Liver (tissue), 9 donors: ENCODE measurements around the gene KIAA0513. TPM values are rescaled to one million over a fixed set of nuclear protein-coding genes. Genes with fewer than 3 reads are reported as not detected.
A peak's percentile ranks its signal among the peaks of the same experiment; 100 is the strongest.

Source experiments
- DNase-seq: peaks from one replicate; pipeline ENCODE4 v3.0.0-alpha.2; 2017; ENCODE audit warnings: low spot score
- H3K27ac ChIP-seq, 2 donors: one replicate each; pipeline ENCODE4 v1.7.0; 2013; ENCODE audit warnings: inconsistent platforms in 2 of 2, low read length in 2 of 2, control low read depth in 1 of 2, low read depth in 1 of 2, mild to moderate bottlenecking in 1 of 2
- H3K27me3 ChIP-seq, 4 donors: one replicate each; pipeline versions ENCODE4 v1.6.1 to v1.7.0; 2013; ENCODE audit warnings: low read length in 3 of 4, inconsistent platforms in 1 of 4, mild to moderate bottlenecking in 1 of 4, moderate library complexity in 1 of 4; ENCODE audit not compliant: control insufficient read depth in 4 of 4, insufficient read depth in 4 of 4
- H3K36me3 ChIP-seq, 4 donors: one replicate each; pipeline versions ENCODE4 v1.6.1 to v1.7.0; 2013; ENCODE audit warnings: low read length in 3 of 4, mild to moderate bottlenecking in 3 of 4, low read depth in 1 of 4, moderate library complexity in 1 of 4; ENCODE audit not compliant: control insufficient read depth in 4 of 4, insufficient read depth in 3 of 4
- H3K4me1 ChIP-seq, 4 donors: one replicate each; pipeline versions ENCODE4 v1.6.1 to v1.7.0; 2013; ENCODE audit warnings: low read length in 3 of 4, mild to moderate bottlenecking in 3 of 4, moderate library complexity in 1 of 4; ENCODE audit not compliant: control insufficient read depth in 4 of 4, insufficient read depth in 4 of 4
- H3K4me3 ChIP-seq, 3 donors: one replicate each; pipeline versions ENCODE4 v1.6.1 to v1.7.0; 2013; ENCODE audit warnings: low read length in 3 of 3, control low read depth in 1 of 3, low read depth in 1 of 3, mild to moderate bottlenecking in 1 of 3
- H3K9ac ChIP-seq, 2 donors: one replicate each; pipeline ENCODE4 v1.7.0; 2013; ENCODE audit warnings: low read length in 2 of 2, mild to moderate bottlenecking in 2 of 2, moderate library complexity in 2 of 2, control low read depth in 1 of 2, low read depth in 1 of 2
- H3K9me3 ChIP-seq, 4 donors: one replicate each; pipeline versions ENCODE4 v1.6.1 to v1.7.0; 2013; ENCODE audit warnings: low read length in 3 of 4; ENCODE audit not compliant: control insufficient read depth in 4 of 4
- ATF3 ChIP-seq: IDR thresholded peaks from 2 replicates; pipeline ENCODE4 v1.6.1; 2016; ENCODE audit warnings: antibody characterized with exemption
- CTCF ChIP-seq: fragments of 150-350 bp; IDR thresholded peaks from 2 replicates; pipeline ENCODE4 v1.5.1; 2017; ENCODE audit warnings: improper control_type of control experiment, low read depth, low read length; ENCODE audit not compliant: missing input control
- EGR1 ChIP-seq, 2 donors: IDR thresholded peaks; 2 replicates each; pipeline ENCODE4 v1.6.1; 2016 to 2018; ENCODE audit warnings: antibody characterized with exemption in 2 of 2, low read depth in 2 of 2
- FOXA1 ChIP-seq: IDR thresholded peaks from 2 replicates; pipeline ENCODE4 v1.6.1; 2016; ENCODE audit warnings: antibody characterized with exemption
- FOXA2 ChIP-seq: IDR thresholded peaks from 2 replicates; pipeline ENCODE4 v1.6.1; 2016; ENCODE audit warnings: antibody characterized with exemption
- GABPA ChIP-seq, 2 donors: IDR thresholded peaks in 1 of 2; conservative IDR thresholded peaks in 1 of 2; 2 replicates each; pipeline ENCODE4 v1.6.1; 2016; ENCODE audit warnings: antibody characterized with exemption in 2 of 2, mild to moderate bottlenecking in 1 of 2, moderate library complexity in 1 of 2
- HNF4A ChIP-seq, 2 donors: conservative IDR thresholded peaks; 2 replicates each; pipeline ENCODE4 v1.6.1; 2016; ENCODE audit warnings: antibody characterized with exemption in 2 of 2, mild to moderate bottlenecking in 2 of 2
- HNF4G ChIP-seq: IDR thresholded peaks from 2 replicates; pipeline ENCODE4 v1.6.1; 2016; ENCODE audit warnings: antibody characterized with exemption
- JUND ChIP-seq, 2 donors: IDR thresholded peaks; 2 replicates each; pipeline ENCODE4 v1.6.1; 2016; ENCODE audit warnings: antibody characterized with exemption in 2 of 2
- MAX ChIP-seq: IDR thresholded peaks from 2 replicates; pipeline ENCODE4 v1.6.1; 2016; ENCODE audit warnings: antibody characterized with exemption
- NR2F2 ChIP-seq: IDR thresholded peaks from 2 replicates; pipeline ENCODE4 v1.6.1; 2016; ENCODE audit warnings: antibody characterized with exemption
- RAD21 ChIP-seq, 2 donors: IDR thresholded peaks; 2 replicates each; pipeline ENCODE4 v1.6.1; 2016; ENCODE audit warnings: antibody characterized with exemption in 2 of 2, mild to moderate bottlenecking in 2 of 2
- REST ChIP-seq: IDR thresholded peaks from 2 replicates; pipeline ENCODE4 v1.6.1; 2016; ENCODE audit warnings: antibody characterized with exemption, mild to moderate bottlenecking
- SP1 ChIP-seq: IDR thresholded peaks from 2 replicates; pipeline ENCODE4 v1.6.1; 2018; ENCODE audit warnings: antibody characterized with exemption, mild to moderate bottlenecking
- YY1 ChIP-seq: IDR thresholded peaks from 2 replicates; pipeline ENCODE4 v1.6.1; 2016; ENCODE audit warnings: antibody characterized with exemption, mild to moderate bottlenecking
- ZBTB33 ChIP-seq: IDR thresholded peaks from 2 replicates; pipeline ENCODE4 v1.6.1; 2016; ENCODE audit warnings: antibody characterized with exemption
- WGBS: extraction: QIAGEN DNeasy Blood & Tissue Kit; methylation state at CpG from one replicate; pipeline ENCODE4 v1.1.7; 2013; 5-methylcytosine and 5-hydroxymethylcytosine counted together
- polyA plus RNA-seq, 2 donors: library from polyadenylated mRNA; stranded (reverse) in 1 of 2; unstranded in 1 of 2; fragments of 200-250 nt in 1 of 2; fragments of >200 nt in 1 of 2; fragmentation: Nextera tagmentation in 1 of 2; extraction: Ambion mirVana in 1 of 2; gene quantifications; one replicate each; pipeline versions ENCODE4 v1.2.1 to v1.2.3, GENCODE V29; 2013 to 2015
- total RNA-seq, 2 donors: library from RNA; depleted of rRNA; stranded (reverse); fragments of >200 nt; gene quantifications; one replicate each; pipeline ENCODE4 v1.2.3, GENCODE V29; 2014
- donor health status: healthy.
- donor health status: healthy.
- donor health status: healthy.
- donor health status: healthy.
- donor health status: healthy.

Gene KIAA0513
- total and polyA plus RNA-seq, 4 donors, result 1.5 to 5.9 (median 2.9) TPM

GRCh38 chr16:85089525-85089924 lies 61.9 kb downstream of the KIAA0513 start (continued):
- no peak for TF ChIP-seq JUND (IDR thresholded peaks at IDR 0.05)

- no peak overlapping the region for H3K9ac ChIP-seq
- H3K36me3 ChIP-seq, result no peaks in the 10 kb centered on the region
- no peaks in the 10 kb centered on the region for H3K27me3 ChIP-seq
- H3K4me1 ChIP-seq, result peaks cover 0 to 8% (median 4%) of the 10 kb centered on the region in 4 donors
- no peak for DNase-seq
- H3K4me3 ChIP-seq, result no peak overlapping the region
- H3K9me3 ChIP-seq, result no peaks in the 10 kb centered on the region
- no peak overlapping the region for H3K27ac ChIP-seq
- TF ChIP-seq REST (no peak), ATF3 (no peak), RAD21 (IDR thresholded peaks at IDR 0.05) (no peak), HNF4A (conservative IDR thresholded peaks at IDR 0.05) (no peak), EGR1 (IDR thresholded peaks at IDR 0.05; ENCODE audit: low read depth in 2 of 2) (no peak), MAX (no peak), GABPA (IDR thresholded peaks at IDR 0.05 in 1 of 2, conservative IDR thresholded peaks at IDR 0.05 in 1 of 2) (no peak), FOXA1 (no peak), CTCF (no peak), HNF4G (no peak), FOXA2 (no peak), NR2F2 (no peak)
- 92% methylated on average over 13 of the region's 13 CpGs for WGBS
These were observed 62.6 kb downstream of the KIAA0513 start for GRCh38 chr16:85090181-85090580.

- peak overlapping the region in 1 of 2 donors; percentile 41 for H3K27ac ChIP-seq
- DNase-seq, result no peak
- 51% methylated on average over 8 of the region's 8 CpGs for WGBS
- TF ChIP-seq HNF4A (conservative IDR thresholded peaks at IDR 0.05), result peak; percentile 21 to 55
- TF ChIP-seq YY1, result peak; percentile 81
- TF ChIP-seq CTCF, result no peak
- TF ChIP-seq NR2F2, result no peak
- TF ChIP-seq SP1, result peak; percentile 36
- peak; percentile 11 for TF ChIP-seq HNF4G
- TF ChIP-seq ZBTB33, result no peak
- TF ChIP-seq REST, result no peak
These were observed 63.4 kb downstream of the KIAA0513 start for GRCh38 chr16:85090873-85091521.

More at GRCh38 chr16:85090873-85091521, 63.4 kb downstream of the KIAA0513 start:
- Histone ChIP-seq H3K9ac (no peak overlapping the region), H3K9me3 (no peaks in the 10 kb centered on the region), H3K4me1 (peaks cover 0 to 7% (median 3%) of the 10 kb centered on the region in 4 donors), H3K4me3 (no peak overlapping the region), H3K27me3 (no peaks in the 10 kb centered on the region), H3K36me3 (no peaks in the 10 kb centered on the region)
